Naive thymus-derived CD4-positive, alpha-beta T cell (primary cell): ENCODE measurements around the gene MUL1. TPM values are rescaled to one million over a fixed set of nuclear protein-coding genes. Genes with fewer than 3 reads are reported as not detected.
A peak's percentile ranks its signal among the peaks of the same experiment; 100 is the strongest.

Source experiments
- ATAC-seq: fragments of 150-1000 bp; cut with Tn5 transposase; 2 replicates; pipeline ENCODE4 v1.10.0; 2021; ENCODE audit warnings: mild to moderate bottlenecking, moderate library complexity
- CTCF ChIA-PET: fragments of 350-600 bp; sonication (Branson Sonifier 250); formaldehyde crosslinking; loops from one replicate; lab custom pipeline; 2021; ENCODE audit warnings: antibody characterized with exemption; lab: Charles Lee
- POLR2A ChIA-PET: fragments of 350-600 bp; sonication (Branson Sonifier 250); formaldehyde crosslinking; loops from one replicate; lab custom pipeline; 2021; ENCODE audit warnings: antibody characterized with exemption, inconsistent platforms; lab: Charles Lee
- DNase-seq, 9 donors: peaks; one replicate each; pipeline versions ENCODE4 v3.0.0 to v3.0.0-alpha.2; 2020 to 2022; ENCODE audit warnings: mixed read lengths in 1 of 9
- H3K27ac ChIP-seq: one replicate; pipeline ENCODE4 v1.7.0; 2013; ENCODE audit warnings: mild to moderate bottlenecking, low read depth, low read length, moderate library complexity
- H3K27me3 ChIP-seq, 2 donors: one replicate each; pipeline ENCODE4 v1.7.0; 2013; ENCODE audit warnings: low read length in 2 of 2, mild to moderate bottlenecking in 2 of 2, moderate library complexity in 2 of 2; ENCODE audit not compliant: control insufficient read depth in 2 of 2, insufficient read depth in 2 of 2
- H3K36me3 ChIP-seq, 3 experiments: 1 replicate in 2 of 3; 2 replicates in 1 of 3; pipeline ENCODE4 v1.7.0; 2013; ENCODE audit warnings: low read length in 3 of 3, mild to moderate bottlenecking in 3 of 3, moderate library complexity in 1 of 3; ENCODE audit not compliant: insufficient read depth in 3 of 3, control insufficient read depth in 2 of 3
- H3K4me1 ChIP-seq, 2 donors: one replicate each; pipeline ENCODE4 v1.7.0; 2013; ENCODE audit warnings: low read length in 2 of 2, mild to moderate bottlenecking in 2 of 2, moderate library complexity in 1 of 2; ENCODE audit not compliant: control insufficient read depth in 2 of 2, insufficient read depth in 2 of 2
- H3K4me3 ChIP-seq: 2 replicates; pipeline ENCODE4 v1.7.0; 2013; ENCODE audit warnings: mild to moderate bottlenecking, low read length
- H3K9me3 ChIP-seq, 3 experiments: 1 replicate in 2 of 3; 2 replicates in 1 of 3; pipeline ENCODE4 v1.7.0; 2013; ENCODE audit warnings: low read length in 3 of 3; ENCODE audit not compliant: control insufficient read depth in 2 of 3
- H3K27ac Mint-ChIP-seq, 9 donors: one replicate each; pipeline ENCODE4 v1.8.0; 2020 to 2022; ENCODE audit warnings: mixed read lengths in 9 of 9, mild to moderate bottlenecking in 8 of 9, moderate library complexity in 5 of 9, inconsistent platforms in 2 of 9
- H3K27me3 Mint-ChIP-seq, 5 donors: one replicate each; pipeline ENCODE4 v1.8.0; 2021 to 2022; ENCODE audit warnings: mixed read lengths in 5 of 5, mild to moderate bottlenecking in 1 of 5
- H3K36me3 Mint-ChIP-seq, 5 donors: one replicate each; pipeline ENCODE4 v1.8.0; 2020 to 2022; ENCODE audit warnings: mixed read lengths in 5 of 5, mild to moderate bottlenecking in 3 of 5, inconsistent platforms in 1 of 5
- H3K4me1 Mint-ChIP-seq, 7 donors: one replicate each; pipeline ENCODE4 v1.8.0; 2020 to 2022; ENCODE audit warnings: mixed read lengths in 7 of 7, mild to moderate bottlenecking in 3 of 7, inconsistent platforms in 1 of 7
- H3K4me3 Mint-ChIP-seq, 10 donors: one replicate each; pipeline ENCODE4 v1.8.0; 2020 to 2022; ENCODE audit warnings: mild to moderate bottlenecking in 10 of 10, mixed read lengths in 10 of 10, moderate library complexity in 6 of 10, inconsistent platforms in 2 of 10
- H3K9me3 Mint-ChIP-seq, 11 donors: one replicate each; pipeline ENCODE4 v1.8.0; 2020 to 2022; ENCODE audit warnings: mixed read lengths in 11 of 11, mild to moderate bottlenecking in 4 of 11, inconsistent platforms in 1 of 11, moderate library complexity in 1 of 11
- intact Hi-C, 2 donors: fragments of 100-400 bp; cut with micrococcal nuclease; formaldehyde crosslinking; loops; one replicate each; pipeline ENCODE4 v1.15.1; 2023
- polyA plus RNA-seq, 2 donors: library from polyadenylated mRNA; unstranded; fragments of 300-500 nt; fragmentation: Illumina TruSeq; gene quantifications; one replicate each; pipeline ENCODE4 v1.2.3, GENCODE V29; 2021
- total RNA-seq, 6 experiments: library from RNA in 5 of 6; stranded (reverse) in 5 of 6; gene quantifications; 1 replicate in 5 of 6; 2 replicates in 1 of 6; pipeline ENCODE4 v1.2.3 and lab custom pipeline; 2021 to 2026

Gene MUL1
- total and polyA plus RNA-seq, 7 experiments from 2014 or later, result 16.5 to 40.5 (median 20.6) TPM

DNA sequence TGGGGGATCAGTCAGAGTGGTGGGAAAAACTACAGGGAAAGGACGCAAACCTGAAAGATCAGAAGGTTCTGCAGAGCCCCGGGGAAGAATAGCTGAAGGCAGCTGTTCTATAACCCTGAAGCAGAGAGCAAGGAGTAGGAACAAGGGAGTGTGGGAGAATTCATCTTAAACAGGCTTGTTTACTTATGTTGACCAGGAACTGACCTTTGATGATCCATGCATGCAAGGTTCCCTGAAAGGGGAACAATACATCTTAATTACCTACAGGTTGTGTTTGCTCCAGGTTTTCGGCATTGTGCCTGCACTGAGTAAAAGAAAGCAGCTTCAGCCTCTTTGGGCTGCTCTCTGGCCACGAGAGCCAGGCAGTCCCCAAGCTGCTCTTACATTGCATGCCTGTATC, 25.7 kb upstream of the MUL1 start:
- H3K27ac ChIP-seq, result no peak overlapping the region
- DNase-seq (no peak), ATAC-seq (no peak)
- POLR2A ChIA-PET, result no interaction called here
- no peaks in the 10 kb centered on the region for H3K9me3 ChIP-seq
- no peaks in the 10 kb centered on the region for H3K4me1 ChIP-seq
- no peak overlapping the region for H3K4me3 ChIP-seq
- peaks cover 35 to 67% (median 61%) of the 10 kb centered on the region in 5 donors for H3K27me3 Mint-ChIP-seq
- no peaks in the 10 kb centered on the region for H3K4me1 Mint-ChIP-seq
- peaks cover 0 to 2% (median 0%) of the 10 kb centered on the region in 11 donors for H3K9me3 Mint-ChIP-seq
- CTCF ChIA-PET, result no interaction called here
- no peak overlapping the region for H3K4me3 Mint-ChIP-seq
- no peaks in the 10 kb centered on the region for H3K36me3 ChIP-seq
- no peak overlapping the region for H3K27ac Mint-ChIP-seq
- intact Hi-C loops, result no loop called here
- no peaks in the 10 kb centered on the region for H3K36me3 Mint-ChIP-seq
- H3K27me3 ChIP-seq, result peaks cover 0 to 10% of the 10 kb centered on the region in 2 donors

DNA sequence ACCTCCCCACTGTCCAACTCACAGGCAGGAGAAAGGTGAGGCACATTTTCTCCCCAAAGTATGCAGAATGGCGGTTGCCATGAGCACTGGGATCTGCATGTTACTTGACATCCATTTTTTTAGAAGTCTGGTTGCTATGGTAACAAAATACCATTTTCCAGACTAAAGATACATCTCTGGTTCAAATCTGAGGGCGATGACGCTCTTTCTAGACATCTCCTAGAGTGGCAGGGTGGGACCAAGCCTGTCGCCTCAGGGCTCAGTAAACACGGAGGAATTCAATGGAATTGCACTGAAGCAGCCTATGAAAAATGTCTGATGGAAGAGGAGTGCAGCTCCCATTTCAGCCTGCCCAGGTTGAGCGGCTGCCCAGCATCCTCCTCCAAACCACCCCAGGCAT, 22.9 kb upstream of the MUL1 start:
- Histone ChIP-seq H3K27ac (no peak overlapping the region), H3K4me3 (no peak overlapping the region), H3K36me3 (no peaks in the 10 kb centered on the region), H3K4me1 (no peaks in the 10 kb centered on the region), H3K27me3 (peaks cover 0 to 10% of the 10 kb centered on the region in 2 donors), H3K9me3 (no peaks in the 10 kb centered on the region)
- DNase-seq (no peak), ATAC-seq (no peak)
- H3K4me1 Mint-ChIP-seq, result no peaks in the 10 kb centered on the region
- peaks cover 42 to 78% (median 67%) of the 10 kb centered on the region in 5 donors for H3K27me3 Mint-ChIP-seq
- no peak overlapping the region for H3K27ac Mint-ChIP-seq
- intact Hi-C loops, result no loop called here
- no peaks in the 10 kb centered on the region for H3K36me3 Mint-ChIP-seq
- peaks cover 0 to 2% (median 0%) of the 10 kb centered on the region in 11 donors for H3K9me3 Mint-ChIP-seq
- CTCF ChIA-PET, result no interaction called here
- POLR2A ChIA-PET, result no interaction called here
- H3K4me3 Mint-ChIP-seq, result no peak overlapping the region

DNA sequence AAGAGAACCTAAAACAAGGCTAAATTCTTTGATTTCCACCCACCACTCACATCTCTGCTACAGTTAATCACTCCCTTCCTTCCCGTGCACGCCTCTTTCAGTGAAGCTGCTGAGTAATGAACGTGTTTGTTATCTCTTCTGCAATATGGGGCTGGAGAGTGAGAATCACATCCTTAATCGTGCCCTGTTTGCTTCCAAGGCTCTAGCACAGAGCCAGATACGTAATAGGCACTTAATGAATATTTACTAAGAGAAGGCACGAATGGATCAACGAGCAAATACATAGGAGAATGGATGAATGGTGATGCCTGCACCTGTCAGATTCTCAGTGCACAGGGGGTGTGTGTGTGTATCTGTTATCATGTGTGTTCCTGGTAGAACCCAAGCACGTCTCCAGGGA, 22.4 kb upstream of the MUL1 start:
- peaks cover 0 to 2% (median 0%) of the 10 kb centered on the region in 11 donors for H3K9me3 Mint-ChIP-seq
- Histone ChIP-seq H3K9me3 (no peaks in the 10 kb centered on the region), H3K4me3 (no peak overlapping the region), H3K36me3 (no peaks in the 10 kb centered on the region), H3K4me1 (no peaks in the 10 kb centered on the region), H3K27me3 (peaks cover 0 to 10% of the 10 kb centered on the region in 2 donors), H3K27ac (no peak overlapping the region)
- DNase-seq (no peak), ATAC-seq (no peak)
- intact Hi-C loops, result no loop called here
- H3K4me3 Mint-ChIP-seq, result no peak overlapping the region
- no peak overlapping the region for H3K27ac Mint-ChIP-seq
- no peaks in the 10 kb centered on the region for H3K4me1 Mint-ChIP-seq
- CTCF ChIA-PET, result no interaction called here
- POLR2A ChIA-PET, result no interaction called here
- no peaks in the 10 kb centered on the region for H3K36me3 Mint-ChIP-seq
- peaks cover 44 to 73% (median 61%) of the 10 kb centered on the region in 5 donors for H3K27me3 Mint-ChIP-seq

DNA sequence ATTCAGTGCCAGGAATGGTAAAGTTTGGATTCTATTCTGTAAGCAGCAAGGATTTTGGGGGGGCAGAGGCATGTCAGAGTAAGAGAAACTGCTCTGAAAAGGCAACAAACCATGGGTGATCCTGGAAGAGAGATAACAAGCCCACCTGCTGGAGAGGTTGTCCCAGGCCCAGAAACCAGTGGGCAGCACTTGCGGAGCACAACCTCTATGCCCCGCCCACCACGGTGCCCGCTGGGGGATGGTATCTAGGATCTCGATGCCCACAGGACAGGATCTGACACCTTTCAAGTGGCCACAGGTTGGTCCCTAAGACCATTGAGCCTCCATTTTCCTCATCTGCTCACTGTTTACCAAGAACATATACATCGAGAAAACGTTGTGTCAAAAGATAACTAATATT, 20.3 kb upstream of the MUL1 start:
- POLR2A ChIA-PET, result no interaction called here

DNA sequence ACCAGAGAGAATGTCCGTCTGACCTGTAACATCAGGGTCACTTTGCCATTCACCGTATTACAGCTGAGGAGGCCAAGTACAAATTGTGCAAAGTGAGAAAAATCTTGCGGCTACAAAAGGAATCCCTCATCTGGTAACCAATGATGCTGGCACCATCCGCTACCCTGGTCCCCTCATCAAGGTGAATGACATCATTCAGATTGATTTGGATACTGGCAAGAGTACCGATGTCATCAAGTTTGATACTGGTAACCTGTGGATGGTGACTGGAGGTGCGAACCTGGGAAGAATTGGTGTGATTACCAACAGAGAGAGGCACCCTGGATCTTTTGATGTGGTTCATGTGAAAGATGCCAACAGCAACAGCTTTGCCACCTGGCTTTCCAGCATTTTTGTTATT, 18.3 kb upstream of the MUL1 start:
- ATAC-seq (no peak), DNase-seq (no peak)
- peaks cover 0 to 4% (median 0%) of the 10 kb centered on the region in 7 donors for H3K4me1 Mint-ChIP-seq
- H3K4me3 Mint-ChIP-seq, result no peak overlapping the region
- H3K27ac Mint-ChIP-seq, result no peak overlapping the region
- H3K4me1 ChIP-seq, result no peaks in the 10 kb centered on the region
- H3K36me3 ChIP-seq, result no peaks in the 10 kb centered on the region
- H3K27me3 Mint-ChIP-seq, result peaks cover 29 to 50% (median 44%) of the 10 kb centered on the region in 5 donors
- intact Hi-C loops, result no loop called here
- ChIA-PET POLR2A (no interaction called here), CTCF (no interaction called here)
- H3K27me3 ChIP-seq, result peaks cover 0 to 12% of the 10 kb centered on the region in 2 donors
- no peaks in the 10 kb centered on the region for H3K9me3 ChIP-seq
- no peaks in the 10 kb centered on the region for H3K9me3 Mint-ChIP-seq
- no peak overlapping the region for H3K27ac ChIP-seq
- H3K4me3 ChIP-seq, result no peak overlapping the region
- no peaks in the 10 kb centered on the region for H3K36me3 Mint-ChIP-seq

More for the DNA sequence above, 20.3 kb upstream of the MUL1 start:
- intact Hi-C loops, result no loop called here
- Histone ChIP-seq H3K9me3 (no peaks in the 10 kb centered on the region), H3K4me3 (no peak overlapping the region), H3K27ac (no peak overlapping the region), H3K27me3 (peaks cover 0 to 10% of the 10 kb centered on the region in 2 donors), H3K4me1 (no peaks in the 10 kb centered on the region), H3K36me3 (no peaks in the 10 kb centered on the region)
- DNase-seq (no peak), ATAC-seq (no peak)
- Mint-ChIP-seq H3K36me3 (no peaks in the 10 kb centered on the region), H3K4me3 (no peak overlapping the region), H3K9me3 (peaks cover 0 to 2% (median 0%) of the 10 kb centered on the region in 11 donors), H3K4me1 (no peaks in the 10 kb centered on the region), H3K27ac (no peak overlapping the region), H3K27me3 (peaks cover 30 to 56% (median 46%) of the 10 kb centered on the region in 5 donors)
- CTCF ChIA-PET, result no interaction called here

DNA sequence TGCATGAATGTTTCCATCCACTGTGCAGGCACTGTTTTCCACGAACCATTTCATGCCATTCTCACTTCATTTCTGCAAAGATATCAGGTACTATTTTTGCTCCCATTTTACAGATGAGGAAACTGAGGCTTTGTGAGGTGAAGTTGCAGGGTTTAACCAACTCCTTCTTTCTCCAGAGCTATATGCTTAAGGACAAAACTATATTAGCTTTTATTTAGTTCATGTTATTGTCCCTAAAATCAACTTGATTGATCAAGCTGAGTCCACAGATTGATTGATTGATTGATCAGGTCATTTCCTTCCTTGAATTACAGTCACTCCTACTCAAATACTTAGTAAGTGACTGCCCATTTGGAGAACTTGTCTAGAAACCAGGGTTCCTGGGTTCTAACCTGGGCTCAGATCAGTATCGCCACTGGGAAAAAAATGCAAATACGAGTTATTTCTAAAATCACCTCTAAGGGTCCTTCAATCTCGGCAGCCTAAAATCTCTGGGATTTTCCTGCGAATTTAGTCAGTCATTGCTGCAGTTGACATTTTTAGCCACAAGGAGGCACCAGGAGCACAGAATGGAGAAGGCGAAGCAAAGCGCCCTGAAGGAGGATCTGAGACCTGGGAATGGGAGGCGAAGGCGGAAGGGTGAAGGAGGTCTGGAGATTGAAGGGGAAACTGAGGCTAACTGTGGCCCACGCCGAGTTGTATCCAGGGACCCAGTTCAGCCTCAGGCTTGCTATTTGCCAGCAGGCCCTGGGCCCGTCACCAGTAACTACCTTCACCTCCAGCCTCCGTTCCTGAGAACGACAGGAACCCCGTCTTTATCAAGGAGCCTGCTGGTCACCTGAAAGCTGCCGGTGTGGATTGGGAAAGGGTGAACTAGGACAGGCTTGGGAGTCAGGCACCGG, 14.3 kb upstream of the MUL1 start:
- no peak overlapping the region for H3K27ac ChIP-seq
- H3K9me3 ChIP-seq, result no peaks in the 10 kb centered on the region
- ATAC-seq (peak; percentile 67), DNase-seq (peak; percentile 28 to 64 (median 55))
- ChIA-PET POLR2A (no interaction called here), CTCF (interaction anchor here (0.7 to 1.2 kb wide), 4 partner anchors 14 to 374 kb away, joined by 3 to 4 read pairs (median 3); no protein-coding TSS in a partner anchor)
- H3K27ac Mint-ChIP-seq, result peak overlapping the region in 1 of 9 donors; percentile 44
- H3K4me3 Mint-ChIP-seq, result no peak overlapping the region
- H3K36me3 Mint-ChIP-seq, result no peaks in the 10 kb centered on the region
- H3K9me3 Mint-ChIP-seq, result no peaks in the 10 kb centered on the region
- H3K4me1 ChIP-seq, result no peaks in the 10 kb centered on the region
- no peaks in the 10 kb centered on the region for H3K36me3 ChIP-seq
- peaks cover 0 to 4% (median 0%) of the 10 kb centered on the region in 7 donors for H3K4me1 Mint-ChIP-seq
- no peak overlapping the region for H3K4me3 ChIP-seq
- peaks cover 7 to 25% (median 22%) of the 10 kb centered on the region in 5 donors for H3K27me3 Mint-ChIP-seq
- H3K27me3 ChIP-seq, result peaks cover 0 to 3% of the 10 kb centered on the region in 2 donors
- intact Hi-C loops, result loop anchor here (1.0 to 5.0 kb wide), 5 partner anchors 111 to 1137 kb away; partner anchors contain the start of genes PINK1 (in 1 of the 2) and SH2D5 (in 1 of the 2)
